K562 (cell line): ENCODE measurements around the gene STRA8. TPM values are rescaled to one million over a fixed set of nuclear protein-coding genes. Genes with fewer than 3 reads are reported as not detected.

Experiments
- ATAC-seq: fragments of 200-7000 bp; cut with Tn5 transposase; 3 replicates; pipeline ENCODE4 v1.9.1; 2020; ENCODE audit warnings: moderate library complexity
- BruUV-seq: library from RNA; stranded (reverse); fragments of 400-500 nt; replicated peaks from 2 replicates; lab custom pipeline; 2021; lab: Mats Ljungman, UMichigan
- CTCF ChIA-PET: fragments of 300-600 bp; formaldehyde crosslinking; extraction: SDS; loops from one replicate; lab custom pipeline; 2021; ENCODE audit warnings: low intra/inter-chr PET ratio; lab: Yijun Ruan, JAX
- POLR2A ChIA-PET: fragments of 300-600, 350-650 bp; sonication (Branson Sonifier 250); formaldehyde crosslinking; extraction: SDS; loops from one replicate; lab custom pipeline; 2021; ENCODE audit warnings: antibody characterized with exemption, inconsistent platforms; lab: Yijun Ruan, JAX
- DNase-seq, 4 experiments: peaks; one replicate each; pipeline versions ENCODE4 v3.0.0 to v3.0.0-alpha.2; 2011 to 2018; ENCODE audit warnings: low spot score in 3 of 4, mixed read lengths in 3 of 4; ENCODE audit errors: extremely low read depth in 1 of 4
- FAIRE-seq: peaks from 2 replicates; lab custom pipeline; 2011; peaks lifted over from hg19 to GRCh38; lab: Jason Lieb, UNC
- H2AFZ ChIP-seq: 2 replicates; pipeline ENCODE4 v1.6.0; 2011; ENCODE audit warnings: low read depth, low read length, control low read depth, inconsistent platforms
- H3K27ac ChIP-seq: fragments of 200-600 bp; 3 replicates; pipeline ENCODE4 v1.8.0; 2011; ENCODE audit warnings: low read depth, mild to moderate bottlenecking, control low read depth, inconsistent platforms, low read length, moderate library complexity, mixed read lengths; ENCODE audit errors: extremely low read depth
- H3K27me3 ChIP-seq, 2 experiments: fragments of 300-600 bp in 1 of 2; 2 replicates in 1 of 2; 3 replicates in 1 of 2; pipeline versions ENCODE4 v1.6.0 to v1.8.0; 2011; ENCODE audit warnings: inconsistent platforms in 2 of 2, low read length in 2 of 2, mild to moderate bottlenecking in 1 of 2, mixed read lengths in 1 of 2, moderate library complexity in 1 of 2; ENCODE audit not compliant: control insufficient read depth in 2 of 2, insufficient read depth in 2 of 2
- H3K36me3 ChIP-seq: fragments of 300-600 bp; 3 replicates; pipeline ENCODE4 v1.8.0; 2011; ENCODE audit warnings: mild to moderate bottlenecking, low read length, inconsistent platforms; ENCODE audit not compliant: control insufficient read depth, insufficient read depth
- H3K4me1 ChIP-seq, 2 experiments: fragments of 200-600 bp in 1 of 2; replicated peaks in 1 of 2; 2 replicates in 1 of 2; 3 replicates in 1 of 2; pipeline versions ENCODE4 v1.5.1 to v1.8.0; 2011; ENCODE audit warnings: inconsistent platforms in 2 of 2, low read length in 2 of 2, mild to moderate bottlenecking in 1 of 2, mixed read lengths in 1 of 2, moderate library complexity in 1 of 2; ENCODE audit not compliant: control insufficient read depth in 2 of 2, insufficient read depth in 2 of 2
- H3K4me2 ChIP-seq: 2 replicates; pipeline ENCODE4 v1.6.1; 2011; ENCODE audit warnings: low read length, control low read depth, inconsistent platforms, mixed read lengths; ENCODE audit not compliant: insufficient read depth
- H3K4me3 ChIP-seq: fragments of 200-600 bp; sonication (generic), shearing (Covaris generic); 2 replicates; pipeline ENCODE4 v1.5.1; 2016; ENCODE audit warnings: control low read depth, inconsistent platforms
- H3K79me2 ChIP-seq: fragments of 200-600 bp; 3 replicates; pipeline ENCODE4 v1.8.0; 2011; ENCODE audit warnings: low read length, inconsistent platforms; ENCODE audit not compliant: control insufficient read depth, insufficient read depth
- H3K9ac ChIP-seq, 2 experiments: 2 replicates each; pipeline versions ENCODE4 v1.6.0 to v1.6.1; 2011; ENCODE audit warnings: low read depth in 2 of 2, low read length in 2 of 2, control low read depth in 1 of 2, inconsistent platforms in 1 of 2, mild to moderate bottlenecking in 1 of 2, mixed read lengths in 1 of 2; ENCODE audit not compliant: insufficient read depth in 1 of 2
- H3K9me1 ChIP-seq: one replicate; pipeline ENCODE4 v1.6.0; 2011; ENCODE audit warnings: inconsistent platforms, mild to moderate bottlenecking, low read length, moderate library complexity; ENCODE audit not compliant: control insufficient read depth, insufficient read depth
- H3K9me3 ChIP-seq: replicated peaks from 2 replicates; pipeline ENCODE4 v1.5.1; 2011; ENCODE audit warnings: low read depth, low read length, inconsistent platforms; ENCODE audit not compliant: control insufficient read depth, insufficient read depth
- H4K20me1 ChIP-seq: replicated peaks from 2 replicates; pipeline ENCODE4 v1.6.1; 2011; ENCODE audit warnings: low read length, inconsistent platforms, mixed read lengths; ENCODE audit not compliant: control insufficient read depth, insufficient read depth
- EGR1 ChIP-seq: fragments of 450-650 bp; conservative IDR thresholded peaks from 2 replicates; pipeline ENCODE4 v1.6.1; 2017; ENCODE audit warnings: mild to moderate bottlenecking
- GABPA ChIP-seq: fragments of 200-800 bp; sonication (Bioruptor generic); conservative IDR thresholded peaks from 2 replicates; pipeline ENCODE4 v1.6.1; 2016; ENCODE audit warnings: low read depth, missing genetic modification characterization, missing compliant biosample characterization
- HMG20B ChIP-seq: fragments of 250-450 bp; sonication (Bioruptor Pico); IDR thresholded peaks from 2 replicates; pipeline ENCODE4 v1.5.0; 2021; ENCODE audit warnings: mild to moderate bottlenecking
- MED1 ChIP-seq: sonication (generic); formaldehyde crosslinking; IDR thresholded peaks from 2 replicates; pipeline ENCODE4 v1.8.1; 2023; ENCODE audit warnings: missing genetic modification reagents, borderline replicate concordance
- NFIX ChIP-seq: fragments of 250-450 bp; sonication (Bioruptor Pico); IDR thresholded peaks from 2 replicates; pipeline ENCODE4 v1.4.0; 2020; ENCODE audit warnings: low read depth, mild to moderate bottlenecking, moderate library complexity
- POLR3A ChIP-seq: IDR thresholded peaks from 2 replicates; pipeline ENCODE4 v1.6.1; 2011; ENCODE audit warnings: borderline replicate concordance, mild to moderate bottlenecking, moderate library complexity; ENCODE audit not compliant: insufficient read length, insufficient read depth; ENCODE audit errors: extremely low read depth
- WGBS: fragments of 100-300 bp; shearing (Covaris generic); methylation state at CpG from one replicate; pipeline ENCODE4 v1.1.6; 2016; ENCODE audit warnings: low coverage, mixed read lengths; ENCODE audit not compliant: insufficient coverage; ENCODE audit errors: missing lambda C conversion rate; 5-methylcytosine and 5-hydroxymethylcytosine counted together
- in situ Hi-C: fragments of 300-500 bp; cut with MboI; formaldehyde crosslinking; loops from 4 replicates; pipeline ENCODE4 v1.15.0; 2018; ENCODE audit warnings: inconsistent platforms, mixed read lengths
- intact Hi-C: fragments of 100-400 bp; cut with micrococcal nuclease; formaldehyde crosslinking; loops from 2 replicates; pipeline ENCODE4 v1.14.2; 2022
- polyA plus RNA-seq, 8 experiments: library from polyadenylated mRNA; depleted of rRNA in 4 of 8; stranded (reverse) in 5 of 8; unstranded in 3 of 8; fragments of >200 nt; fragmentation: Nextera tagmentation in 2 of 8; fragmentation: Illumina TruSeq in 1 of 8; extraction: Ambion mirVana in 2 of 8; extraction: Trizol in 1 of 8; gene quantifications; 2 replicates each; pipeline versions ENCODE4 v1.2.1 to v1.2.3, GENCODE V29; 2011 to 2014; ENCODE audit warnings: inconsistent platforms in 1 of 8, missing spikeins in 1 of 8
- total RNA-seq, 7 experiments: library from RNA; depleted of rRNA in 6 of 7; stranded (reverse); fragments of >200 nt in 6 of 7; fragmentation: Illumina TruSeq in 2 of 7; extraction: Trizol in 2 of 7; gene quantifications; 2 replicates each; pipeline versions ENCODE4 v1.2.1 to v1.2.3, GENCODE V29; 2011 to 2021; ENCODE audit warnings: low replicate concordance in 1 of 7
- TF ChIP-seq, protein P1 (sequence below): fragments of 450-650 bp; IDR thresholded peaks from 2 replicates; pipeline ENCODE4 v1.6.1; 2017; ENCODE audit warnings: antibody characterized with exemption
- TF ChIP-seq, protein P2 (sequence below): sonication (generic); formaldehyde crosslinking; IDR thresholded peaks from 2 replicates; pipeline ENCODE4 v1.8.1; 2023; ENCODE audit warnings: missing genetic modification reagents, mild to moderate bottlenecking, borderline replicate concordance
- TF ChIP-seq, protein P3 (sequence below): sonication (generic); formaldehyde crosslinking; IDR thresholded peaks from 2 replicates; pipeline ENCODE4 v1.8.0; 2022; ENCODE audit warnings: mild to moderate bottlenecking, missing genetic modification reagents
- TF ChIP-seq, protein P4 (sequence below): fragments of 450-650 bp; formaldehyde crosslinking; IDR thresholded peaks from 2 replicates; pipeline ENCODE4 v1.4.0; 2022; ENCODE audit warnings: missing genetic modification characterization

STRA8 gene
- total and polyA plus RNA-seq, 9 of the 15 experiments (the other 6 are each of a cell fraction or from before 2014, with no cell fraction given), result not detected

DNA sequence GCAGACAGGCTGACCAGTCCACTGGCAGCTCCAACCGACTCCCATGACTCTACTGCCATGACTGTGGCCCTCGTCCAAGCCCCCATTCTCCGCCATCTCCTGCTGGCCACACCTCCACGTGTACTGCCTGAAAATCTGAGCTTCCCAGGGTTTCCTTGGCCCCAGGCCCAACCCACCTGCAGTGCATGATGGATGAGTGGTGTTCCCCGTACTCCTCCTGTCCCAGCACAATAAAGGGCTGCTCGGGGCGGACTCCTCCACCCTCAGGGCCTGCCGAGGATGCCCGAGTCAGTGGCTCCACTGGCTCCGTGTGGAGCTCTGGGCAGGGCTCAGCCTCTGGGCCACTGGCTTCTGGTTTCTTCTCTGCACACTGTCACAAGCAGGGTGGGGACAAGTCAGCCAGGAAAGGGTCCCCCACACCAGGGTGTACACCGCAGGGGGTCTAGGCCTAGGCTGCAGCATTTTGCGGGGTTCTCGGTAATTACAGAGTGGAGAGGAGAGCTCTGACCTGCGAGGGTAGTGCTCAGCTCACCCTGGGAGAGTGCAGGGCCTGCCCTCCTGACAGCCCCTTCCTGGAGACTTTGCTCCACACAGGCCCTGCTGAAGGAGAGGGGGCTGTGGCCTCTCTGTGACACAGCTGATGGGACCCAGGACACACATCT is 37.5 kb upstream of the STRA8 start (continued):
- TF ChIP-seq, protein P1, sequence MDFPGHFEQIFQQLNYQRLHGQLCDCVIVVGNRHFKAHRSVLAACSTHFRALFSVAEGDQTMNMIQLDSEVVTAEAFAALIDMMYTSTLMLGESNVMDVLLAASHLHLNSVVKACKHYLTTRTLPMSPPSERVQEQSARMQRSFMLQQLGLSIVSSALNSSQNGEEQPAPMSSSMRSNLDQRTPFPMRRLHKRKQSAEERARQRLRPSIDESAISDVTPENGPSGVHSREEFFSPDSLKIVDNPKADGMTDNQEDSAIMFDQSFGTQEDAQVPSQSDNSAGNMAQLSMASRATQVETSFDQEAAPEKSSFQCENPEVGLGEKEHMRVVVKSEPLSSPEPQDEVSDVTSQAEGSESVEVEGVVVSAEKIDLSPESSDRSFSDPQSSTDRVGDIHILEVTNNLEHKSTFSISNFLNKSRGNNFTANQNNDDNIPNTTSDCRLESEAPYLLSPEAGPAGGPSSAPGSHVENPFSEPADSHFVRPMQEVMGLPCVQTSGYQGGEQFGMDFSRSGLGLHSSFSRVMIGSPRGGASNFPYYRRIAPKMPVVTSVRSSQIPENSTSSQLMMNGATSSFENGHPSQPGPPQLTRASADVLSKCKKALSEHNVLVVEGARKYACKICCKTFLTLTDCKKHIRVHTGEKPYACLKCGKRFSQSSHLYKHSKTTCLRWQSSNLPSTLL, result no peak
- TF ChIP-seq MED1 (CRISPR knock-in tag) (no peak), GABPA (tag) (no peak), EGR1 (no peak), POLR3A (no peak)

DNA sequence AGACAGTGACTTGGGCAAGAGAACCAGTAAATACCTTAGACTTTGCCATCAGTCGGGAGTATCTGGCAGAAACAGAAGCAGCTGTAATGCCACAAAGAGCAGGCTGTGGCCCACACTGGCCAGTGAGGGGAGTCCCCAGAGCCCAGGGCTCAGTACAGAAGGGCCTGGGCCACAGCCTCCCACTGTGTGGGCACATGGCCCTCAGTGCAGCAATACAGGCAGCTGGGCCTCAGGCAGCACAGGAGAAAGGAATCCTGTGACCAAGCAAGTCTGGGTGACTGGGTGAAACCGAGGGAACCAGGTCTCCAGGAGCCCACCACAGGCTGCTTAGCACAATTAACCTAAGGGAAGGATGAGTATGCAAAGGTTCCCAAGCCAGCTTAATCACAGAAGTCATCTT is 36.3 kb upstream of the STRA8 start:
- H3K4me2 ChIP-seq, result no peak overlapping the region
- TF ChIP-seq HMG20B (CRISPR knock-in tag) (no peak), NFIX (CRISPR knock-in tag) (no peak)
- TF ChIP-seq, protein P2, sequence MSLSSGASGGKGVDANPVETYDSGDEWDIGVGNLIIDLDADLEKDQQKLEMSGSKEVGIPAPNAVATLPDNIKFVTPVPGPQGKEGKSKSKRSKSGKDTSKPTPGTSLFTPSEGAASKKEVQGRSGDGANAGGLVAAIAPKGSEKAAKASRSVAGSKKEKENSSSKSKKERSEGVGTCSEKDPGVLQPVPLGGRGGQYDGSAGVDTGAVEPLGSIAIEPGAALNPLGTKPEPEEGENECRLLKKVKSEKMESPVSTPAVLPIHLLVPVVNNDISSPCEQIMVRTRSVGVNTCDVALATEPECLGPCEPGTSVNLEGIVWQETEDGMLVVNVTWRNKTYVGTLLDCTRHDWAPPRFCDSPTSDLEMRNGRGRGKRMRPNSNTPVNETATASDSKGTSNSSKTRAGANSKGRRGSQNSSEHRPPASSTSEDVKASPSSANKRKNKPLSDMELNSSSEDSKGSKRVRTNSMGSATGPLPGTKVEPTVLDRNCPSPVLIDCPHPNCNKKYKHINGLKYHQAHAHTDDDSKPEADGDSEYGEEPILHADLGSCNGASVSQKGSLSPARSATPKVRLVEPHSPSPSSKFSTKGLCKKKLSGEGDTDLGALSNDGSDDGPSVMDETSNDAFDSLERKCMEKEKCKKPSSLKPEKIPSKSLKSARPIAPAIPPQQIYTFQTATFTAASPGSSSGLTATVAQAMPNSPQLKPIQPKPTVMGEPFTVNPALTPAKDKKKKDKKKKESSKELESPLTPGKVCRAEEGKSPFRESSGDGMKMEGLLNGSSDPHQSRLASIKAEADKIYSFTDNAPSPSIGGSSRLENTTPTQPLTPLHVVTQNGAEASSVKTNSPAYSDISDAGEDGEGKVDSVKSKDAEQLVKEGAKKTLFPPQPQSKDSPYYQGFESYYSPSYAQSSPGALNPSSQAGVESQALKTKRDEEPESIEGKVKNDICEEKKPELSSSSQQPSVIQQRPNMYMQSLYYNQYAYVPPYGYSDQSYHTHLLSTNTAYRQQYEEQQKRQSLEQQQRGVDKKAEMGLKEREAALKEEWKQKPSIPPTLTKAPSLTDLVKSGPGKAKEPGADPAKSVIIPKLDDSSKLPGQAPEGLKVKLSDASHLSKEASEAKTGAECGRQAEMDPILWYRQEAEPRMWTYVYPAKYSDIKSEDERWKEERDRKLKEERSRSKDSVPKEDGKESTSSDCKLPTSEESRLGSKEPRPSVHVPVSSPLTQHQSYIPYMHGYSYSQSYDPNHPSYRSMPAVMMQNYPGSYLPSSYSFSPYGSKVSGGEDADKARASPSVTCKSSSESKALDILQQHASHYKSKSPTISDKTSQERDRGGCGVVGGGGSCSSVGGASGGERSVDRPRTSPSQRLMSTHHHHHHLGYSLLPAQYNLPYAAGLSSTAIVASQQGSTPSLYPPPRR, result no peak
- TF ChIP-seq, protein P3, sequence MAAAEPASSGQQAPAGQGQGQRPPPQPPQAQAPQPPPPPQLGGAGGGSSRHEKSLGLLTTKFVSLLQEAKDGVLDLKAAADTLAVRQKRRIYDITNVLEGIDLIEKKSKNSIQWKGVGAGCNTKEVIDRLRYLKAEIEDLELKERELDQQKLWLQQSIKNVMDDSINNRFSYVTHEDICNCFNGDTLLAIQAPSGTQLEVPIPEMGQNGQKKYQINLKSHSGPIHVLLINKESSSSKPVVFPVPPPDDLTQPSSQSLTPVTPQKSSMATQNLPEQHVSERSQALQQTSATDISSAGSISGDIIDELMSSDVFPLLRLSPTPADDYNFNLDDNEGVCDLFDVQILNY (CRISPR knock-in tag), result no peak
- TF ChIP-seq, protein P4, sequence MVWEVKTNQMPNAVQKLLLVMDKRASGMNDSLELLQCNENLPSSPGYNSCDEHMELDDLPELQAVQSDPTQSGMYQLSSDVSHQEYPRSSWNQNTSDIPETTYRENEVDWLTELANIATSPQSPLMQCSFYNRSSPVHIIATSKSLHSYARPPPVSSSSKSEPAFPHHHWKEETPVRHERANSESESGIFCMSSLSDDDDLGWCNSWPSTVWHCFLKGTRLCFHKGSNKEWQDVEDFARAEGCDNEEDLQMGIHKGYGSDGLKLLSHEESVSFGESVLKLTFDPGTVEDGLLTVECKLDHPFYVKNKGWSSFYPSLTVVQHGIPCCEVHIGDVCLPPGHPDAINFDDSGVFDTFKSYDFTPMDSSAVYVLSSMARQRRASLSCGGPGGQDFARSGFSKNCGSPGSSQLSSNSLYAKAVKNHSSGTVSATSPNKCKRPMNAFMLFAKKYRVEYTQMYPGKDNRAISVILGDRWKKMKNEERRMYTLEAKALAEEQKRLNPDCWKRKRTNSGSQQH (CRISPR knock-in tag), result no peak
- no peak overlapping the region for H3K4me3 ChIP-seq
- ChIA-PET CTCF (no interaction called here), POLR2A (interaction anchor here (1.3 to 3.0 kb wide), 2 partner anchors 9 to 27 kb away, joined by 4 to 20 read pairs; partner anchors contain the start of gene CYREN)
- no peak overlapping the region for H2AFZ ChIP-seq
- no peaks in the 10 kb centered on the region for H4K20me1 ChIP-seq
- no peaks in the 10 kb centered on the region for H3K27me3 ChIP-seq
- H3K27ac ChIP-seq, result no peak overlapping the region
- no peaks in the 10 kb centered on the region for H3K4me1 ChIP-seq
- FAIRE-seq (no peak), ATAC-seq (no peak), DNase-seq (no peak)
- in situ Hi-C loops (no loop called here), intact Hi-C loops (no loop called here)
- peaks cover 31% of the 10 kb centered on the region; the same call in 2 of the 3 replicates for H3K36me3 ChIP-seq
- whole genome bisulfite sequencing, result 50% methylated on average over 2 of the region's 2 CpGs
- H3K9me3 ChIP-seq, result no peaks in the 10 kb centered on the region
- peaks cover 3% of the 10 kb centered on the region for H3K9me1 ChIP-seq
- H3K9ac ChIP-seq, result 0 out of 4 replicates have a peak overlapping the region, but pooled peaks of 1 of the 2 experiments have one; percentile 53
- BruUV-seq, result no TSS peak
- no peaks in the 10 kb centered on the region for H3K79me2 ChIP-seq
